Activated gamma-delta T cell (primary cell): ENCODE measurements around the gene KIN.
"Not testable (repeated sequence)": the region's sequence is repeated elsewhere in the genome, so short reads cannot be mapped to it uniquely, and the experiment has no call there.

ENCODE experiments used
- DNase-seq: peaks from one replicate; lab custom pipeline; 2025; lab: John Stamatoyannopoulos, UW

The KIN gene

GRCh38 chr10:7722927-7723529 is 64.8 kb downstream of the KIN start:
- DNase-seq: no peak

- no peak for DNase-seq
Observed at GRCh38 chr10:7720478-7720877, 67.3 kb downstream of the KIN start.

- no peak for DNase-seq
Observed at GRCh38 chr10:7718685-7719084, 69.1 kb downstream of the KIN start.

- DNase-seq: no peak
Observed at GRCh38 chr10:7717767-7718166, 70.0 kb downstream of the KIN start.

- no peak for DNase-seq
Observed at GRCh38 chr10:7715515-7715914, 72.3 kb downstream of the KIN start.

- DNase-seq: not testable (repeated sequence)
Observed at GRCh38 chr10:7711075-7711474, 76.7 kb downstream of the KIN start.

- no peak for DNase-seq
Observed at GRCh38 chr10:7710446-7710845, 77.3 kb downstream of the KIN start.

GRCh38 chr10:7708832-7709231 is 79.0 kb downstream of the KIN start:
- DNase-seq: no peak

- DNase-seq: no peak
Observed at GRCh38 chr10:7707858-7708622, 79.8 kb downstream of the KIN start.

- no peak for DNase-seq
Observed at GRCh38 chr10:7707102-7707501, 80.7 kb downstream of the KIN start.

- DNase-seq: no peak
Observed at GRCh38 chr10:7706534-7707073, 81.2 kb downstream of the KIN start.

- DNase-seq: no peak
Observed at GRCh38 chr10:7705341-7705740, 82.5 kb downstream of the KIN start.

GRCh38 chr10:7704071-7705016 is 83.4 kb downstream of the KIN start:
- DNase-seq: no peak

- no peak for DNase-seq
Observed at GRCh38 chr10:7703140-7703539, 84.7 kb downstream of the KIN start, which contains the start of gene ITIH2. ITIH2 (plus strand) TSS chr10:7703316; CDS start chr10:7703435, 119 bp downstream.

GRCh38 chr10:7702288-7702812 is 85.4 kb downstream of the KIN start:
- no peak for DNase-seq

GRCh38 chr10:7701158-7701742 is 86.5 kb downstream of the KIN start:
- no peak for DNase-seq
